GM12891 (cell line): ENCODE data around the gene CA9.

Experiments used
- PAX5 ChIP-seq: IDR thresholded peaks from 2 replicates; pipeline ENCODE4 v1.6.1; 2011; ENCODE audit warnings: low read length, moderate library complexity, mild to moderate bottlenecking; ENCODE audit not compliant: insufficient read depth, severe bottlenecking
- POLR2A ChIP-seq: IDR thresholded peaks from 2 replicates; pipeline ENCODE4 v1.6.1; 2011; ENCODE audit warnings: low read depth, low read length, control low read depth
- POLR2AphosphoS5 ChIP-seq: IDR thresholded peaks from 2 replicates; pipeline ENCODE4 v1.6.1; 2011; ENCODE audit warnings: low read depth, low read length, control low read depth
- TAF1 ChIP-seq: IDR thresholded peaks from 2 replicates; pipeline ENCODE4 v1.6.1; 2011; ENCODE audit warnings: low read depth, low read length, control low read depth

DNA sequence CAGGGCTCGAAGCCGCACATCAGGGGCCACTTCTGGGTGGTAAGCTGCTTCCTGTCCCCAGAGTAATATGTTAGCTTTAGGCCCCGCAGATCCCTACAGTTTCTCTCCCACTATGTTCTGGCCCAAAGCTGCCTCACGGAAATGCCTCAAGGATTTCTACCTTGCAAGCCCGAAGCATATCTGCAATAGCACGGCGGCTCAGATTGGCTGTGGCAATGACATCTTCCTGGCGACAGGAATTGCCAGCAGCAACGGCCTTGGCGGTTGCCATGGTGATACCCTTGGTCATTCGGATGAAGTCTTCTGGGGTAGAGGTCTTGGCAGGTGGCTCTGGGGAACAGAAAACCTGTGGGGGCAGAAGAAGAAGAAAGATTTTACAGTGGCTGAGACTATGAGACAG is 26.3 kb downstream of the CA9 start:
- no peak for TF ChIP-seq POLR2AphosphoS5
- no peak for TF ChIP-seq POLR2A
- TF ChIP-seq TAF1 = no peak
- TF ChIP-seq PAX5 = no peak
